GM12874 (cell line): Measurements from ENCODE around the gene MCTP1.

Experiments
- TF ChIP-seq, protein P1 (sequence below): IDR thresholded peaks from 2 replicates; pipeline ENCODE4 v1.5.1; 2011; ENCODE audit warnings: low read depth, mild to moderate bottlenecking, control low read depth, low read length, moderate library complexity; ENCODE audit not compliant: insufficient read depth

Gene MCTP1

GRCh38 chr5:94759961-94760360, 524.9 kb downstream of the MCTP1 start:
- TF ChIP-seq, protein P1, sequence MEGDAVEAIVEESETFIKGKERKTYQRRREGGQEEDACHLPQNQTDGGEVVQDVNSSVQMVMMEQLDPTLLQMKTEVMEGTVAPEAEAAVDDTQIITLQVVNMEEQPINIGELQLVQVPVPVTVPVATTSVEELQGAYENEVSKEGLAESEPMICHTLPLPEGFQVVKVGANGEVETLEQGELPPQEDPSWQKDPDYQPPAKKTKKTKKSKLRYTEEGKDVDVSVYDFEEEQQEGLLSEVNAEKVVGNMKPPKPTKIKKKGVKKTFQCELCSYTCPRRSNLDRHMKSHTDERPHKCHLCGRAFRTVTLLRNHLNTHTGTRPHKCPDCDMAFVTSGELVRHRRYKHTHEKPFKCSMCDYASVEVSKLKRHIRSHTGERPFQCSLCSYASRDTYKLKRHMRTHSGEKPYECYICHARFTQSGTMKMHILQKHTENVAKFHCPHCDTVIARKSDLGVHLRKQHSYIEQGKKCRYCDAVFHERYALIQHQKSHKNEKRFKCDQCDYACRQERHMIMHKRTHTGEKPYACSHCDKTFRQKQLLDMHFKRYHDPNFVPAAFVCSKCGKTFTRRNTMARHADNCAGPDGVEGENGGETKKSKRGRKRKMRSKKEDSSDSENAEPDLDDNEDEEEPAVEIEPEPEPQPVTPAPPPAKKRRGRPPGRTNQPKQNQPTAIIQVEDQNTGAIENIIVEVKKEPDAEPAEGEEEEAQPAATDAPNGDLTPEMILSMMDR = no peak

- TF ChIP-seq, protein P1 = no peak
Observed at GRCh38 chr5:94759022-94759421, 525.9 kb downstream of the MCTP1 start.

- TF ChIP-seq, protein P1 = no peak
Observed at GRCh38 chr5:94754824-94755223, 530.1 kb downstream of the MCTP1 start.

GRCh38 chr5:94751460-94751859, 533.4 kb downstream of the MCTP1 start:
- TF ChIP-seq, protein P1 = no peak

DNA sequence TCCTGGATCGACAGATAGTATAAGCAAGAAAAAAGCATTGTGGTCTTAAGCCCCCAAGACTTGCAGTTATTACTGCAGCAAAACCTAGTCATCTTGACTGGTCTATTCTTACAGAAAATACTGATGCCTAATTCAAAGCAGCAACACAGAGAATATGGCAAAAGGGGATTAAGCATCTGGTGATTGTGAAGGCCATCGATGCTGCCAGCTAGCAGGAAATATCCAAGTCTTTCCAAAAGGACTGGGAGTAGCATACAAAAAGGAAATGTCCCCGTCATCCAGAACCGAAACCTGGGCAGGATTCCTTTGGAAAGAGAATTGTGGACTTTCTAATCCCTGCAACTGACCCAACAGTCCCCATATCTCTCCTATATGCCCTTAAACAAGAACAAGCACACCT, 534.2 kb downstream of the MCTP1 start:
- TF ChIP-seq, protein P1 = no peak

DNA sequence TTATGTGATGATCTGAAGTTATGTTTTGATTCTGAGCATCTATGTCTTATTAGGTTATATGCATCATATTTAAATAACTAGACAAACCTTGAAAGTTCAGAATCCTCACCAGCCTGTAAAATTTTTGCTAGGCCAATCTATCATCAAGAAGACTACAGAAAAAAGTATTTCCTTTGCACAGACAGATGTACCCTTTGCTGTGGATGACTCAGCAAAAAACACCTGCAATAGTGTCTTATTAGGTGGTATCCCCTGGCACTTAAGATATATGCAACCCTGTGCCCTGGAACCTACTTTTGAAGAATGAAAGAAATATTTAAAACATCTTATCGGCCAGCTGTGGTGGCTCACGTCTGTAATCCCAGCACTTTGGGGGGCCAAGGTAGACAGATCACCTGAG, 535.9 kb downstream of the MCTP1 start:
- TF ChIP-seq, protein P1 = no peak

GRCh38 chr5:94748212-94748611, 536.7 kb downstream of the MCTP1 start:
- TF ChIP-seq, protein P1 = no peak

DNA sequence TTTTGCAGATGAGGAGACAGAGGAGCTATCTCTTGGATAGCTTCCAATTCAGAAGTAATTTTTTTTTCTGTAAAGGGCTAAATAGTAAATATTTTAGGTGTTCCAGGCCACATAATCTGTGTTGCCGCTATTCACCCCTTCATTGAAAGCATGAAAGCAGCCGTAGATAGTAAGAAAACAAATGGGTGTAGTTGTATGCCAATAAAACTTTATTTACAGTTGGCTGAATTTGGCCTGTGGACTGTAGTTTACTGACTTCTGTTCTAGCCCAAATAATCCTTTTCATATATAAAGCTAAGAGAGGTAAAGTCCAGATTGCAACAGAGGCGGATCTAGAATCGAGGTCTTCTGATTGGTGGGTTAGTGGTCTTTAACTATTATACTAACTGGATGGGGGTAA, 537.5 kb downstream of the MCTP1 start:
- TF ChIP-seq, protein P1 = no peak
